ENCODE results near the gene PITPNM2. TPM values are rescaled to one million over a fixed set of nuclear protein-coding genes. Genes with fewer than 3 reads are reported as not detected.

Gene PITPNM2
- total and polyA plus RNA-seq, 9 donors, result 11.1 to 71.8 (median 31.0) TPM

DNA sequence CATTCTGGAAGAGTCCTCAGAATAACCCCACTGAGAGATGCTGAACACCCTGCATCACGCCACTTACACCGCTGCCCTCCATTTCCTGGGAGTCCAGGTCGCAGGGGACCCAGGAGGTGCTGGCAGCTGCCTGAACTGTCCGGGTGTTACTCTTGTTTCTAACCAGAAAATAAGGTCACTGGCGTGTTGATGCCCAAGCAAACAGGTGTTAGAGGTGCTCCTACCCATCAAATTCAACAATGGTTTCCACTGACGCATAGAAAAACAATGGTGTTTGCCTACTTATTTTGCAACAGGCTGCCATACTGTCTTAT is 23.8 kb downstream of the PITPNM2 start:
- Histone ChIP-seq H3K4me3 (no peak overlapping the region), H3K27ac (peak overlapping the region in 1 of 2 donors; percentile 32), H3K27me3 (no peaks in the 10 kb centered on the region), H3K4me1 (ENCODE audit: insufficient read depth) (peaks cover 9% of the 10 kb centered on the region), H3K36me3 (no peaks in the 10 kb centered on the region), H3K9me3 (no peaks in the 10 kb centered on the region)
- WGBS, 3 donors, result 92 to 95% (median 93%) methylated on average over 6 of the region's 6 CpGs
- TF ChIP-seq EP300 (IDR thresholded peaks at IDR 0.05) (no peak), POLR2A (IDR thresholded peaks at IDR 0.05) (no peak)
- TF ChIP-seq, protein P1, sequence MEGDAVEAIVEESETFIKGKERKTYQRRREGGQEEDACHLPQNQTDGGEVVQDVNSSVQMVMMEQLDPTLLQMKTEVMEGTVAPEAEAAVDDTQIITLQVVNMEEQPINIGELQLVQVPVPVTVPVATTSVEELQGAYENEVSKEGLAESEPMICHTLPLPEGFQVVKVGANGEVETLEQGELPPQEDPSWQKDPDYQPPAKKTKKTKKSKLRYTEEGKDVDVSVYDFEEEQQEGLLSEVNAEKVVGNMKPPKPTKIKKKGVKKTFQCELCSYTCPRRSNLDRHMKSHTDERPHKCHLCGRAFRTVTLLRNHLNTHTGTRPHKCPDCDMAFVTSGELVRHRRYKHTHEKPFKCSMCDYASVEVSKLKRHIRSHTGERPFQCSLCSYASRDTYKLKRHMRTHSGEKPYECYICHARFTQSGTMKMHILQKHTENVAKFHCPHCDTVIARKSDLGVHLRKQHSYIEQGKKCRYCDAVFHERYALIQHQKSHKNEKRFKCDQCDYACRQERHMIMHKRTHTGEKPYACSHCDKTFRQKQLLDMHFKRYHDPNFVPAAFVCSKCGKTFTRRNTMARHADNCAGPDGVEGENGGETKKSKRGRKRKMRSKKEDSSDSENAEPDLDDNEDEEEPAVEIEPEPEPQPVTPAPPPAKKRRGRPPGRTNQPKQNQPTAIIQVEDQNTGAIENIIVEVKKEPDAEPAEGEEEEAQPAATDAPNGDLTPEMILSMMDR (IDR thresholded peaks at IDR 0.05), result no peak
- no peak for DNase-seq
- intact Hi-C loops (cut with DNase I), result no loop called here

DNA sequence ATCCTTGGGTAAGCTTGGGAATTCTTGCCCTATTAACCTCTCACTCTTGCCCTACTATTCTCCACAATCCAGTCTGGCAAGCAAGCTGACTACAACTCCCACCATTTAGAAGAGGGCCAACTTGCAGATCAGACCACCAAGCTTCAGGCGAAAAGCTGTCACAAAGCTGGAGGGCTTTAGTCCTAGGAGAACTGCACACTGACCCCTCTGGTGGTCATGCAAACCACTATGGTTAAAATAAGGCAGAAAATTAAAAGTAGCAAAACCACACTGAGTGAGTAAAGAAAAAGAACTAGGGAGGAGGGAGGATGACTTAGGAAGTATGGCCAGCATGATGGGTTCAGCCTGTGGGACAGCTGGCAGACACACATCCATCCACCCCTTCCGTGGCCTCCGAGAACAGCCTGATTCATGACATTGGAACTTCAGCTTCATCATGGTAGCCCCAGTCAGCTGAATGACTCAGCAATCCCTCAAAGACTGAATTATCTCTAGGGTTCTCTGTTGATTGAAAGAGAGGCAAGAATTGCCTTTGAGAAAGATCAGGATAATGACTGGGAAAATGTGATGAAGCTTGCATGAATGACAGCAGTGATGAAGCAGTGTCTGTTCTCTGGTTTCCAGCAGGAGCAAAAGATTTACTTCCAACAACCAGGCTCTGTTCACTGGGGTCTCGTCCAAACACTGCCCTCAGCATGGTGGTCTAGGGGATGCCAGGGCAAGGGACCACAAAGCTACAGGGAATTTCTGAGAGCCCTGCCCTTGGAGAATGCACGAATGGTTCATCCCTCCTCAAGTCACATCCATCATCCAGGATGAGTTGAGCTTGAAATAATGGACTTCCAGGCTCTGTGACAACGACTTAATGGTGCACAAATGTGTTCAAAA is 24.4 kb downstream of the PITPNM2 start:
- Histone ChIP-seq H3K4me3 (no peak overlapping the region), H3K27ac (peak overlapping the region in 1 of 2 donors; percentile 32), H3K36me3 (no peaks in the 10 kb centered on the region), H3K4me1 (ENCODE audit: insufficient read depth) (peaks cover 13% of the 10 kb centered on the region), H3K9me3 (no peaks in the 10 kb centered on the region), H3K27me3 (no peaks in the 10 kb centered on the region)
- 55 to 61% (median 61%) methylated on average over 6 of the region's 6 CpGs for WGBS, 3 donors
- TF ChIP-seq EP300 (IDR thresholded peaks at IDR 0.05), result peak; percentile 7
- TF ChIP-seq, protein P1 (IDR thresholded peaks at IDR 0.05), result no peak
- peak in 4 of 5 donors; percentile 63 to 83 (median 70) for DNase-seq
- intact Hi-C loops (cut with DNase I), result no loop called here

DNA sequence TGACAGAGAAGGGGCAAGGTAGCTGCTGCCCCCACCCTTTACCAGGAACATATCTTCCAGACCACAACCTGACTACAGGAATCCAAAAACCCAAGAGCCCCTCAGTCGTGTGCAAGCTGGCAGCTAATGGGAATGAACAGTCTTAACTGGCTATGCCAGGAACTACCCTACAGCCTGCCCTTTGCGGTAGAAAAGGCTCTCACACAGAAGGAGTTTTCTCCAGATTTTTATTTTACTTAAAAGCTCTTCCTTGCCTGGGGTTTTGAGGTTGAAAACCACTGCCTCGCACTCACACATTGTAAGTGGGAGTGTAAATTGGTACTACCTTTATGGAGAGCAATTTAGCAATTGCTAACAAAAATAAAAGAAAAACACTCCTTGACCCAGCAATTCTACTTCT is 28.3 kb downstream of the PITPNM2 start:
- H3K9me3 ChIP-seq, result no peaks in the 10 kb centered on the region
- H3K27ac ChIP-seq, result peak overlapping the region in 1 of 2 donors; percentile 67
- H3K36me3 ChIP-seq, result no peaks in the 10 kb centered on the region
- no peak for DNase-seq
- H3K4me1 ChIP-seq (ENCODE audit: insufficient read depth), result peaks cover 35% of the 10 kb centered on the region
- no peak overlapping the region for H3K4me3 ChIP-seq
- intact Hi-C loops (cut with DNase I), result no loop called here
- 84 to 92% (median 92%) methylated on average over 3 of the region's 3 CpGs for WGBS, 3 donors
- TF ChIP-seq EP300 (IDR thresholded peaks at IDR 0.05), result no peak
- TF ChIP-seq POLR2A (IDR thresholded peaks at IDR 0.05), result no peak
- TF ChIP-seq, protein P1 (IDR thresholded peaks at IDR 0.05), result no peak
- H3K27me3 ChIP-seq, result no peaks in the 10 kb centered on the region

DNA sequence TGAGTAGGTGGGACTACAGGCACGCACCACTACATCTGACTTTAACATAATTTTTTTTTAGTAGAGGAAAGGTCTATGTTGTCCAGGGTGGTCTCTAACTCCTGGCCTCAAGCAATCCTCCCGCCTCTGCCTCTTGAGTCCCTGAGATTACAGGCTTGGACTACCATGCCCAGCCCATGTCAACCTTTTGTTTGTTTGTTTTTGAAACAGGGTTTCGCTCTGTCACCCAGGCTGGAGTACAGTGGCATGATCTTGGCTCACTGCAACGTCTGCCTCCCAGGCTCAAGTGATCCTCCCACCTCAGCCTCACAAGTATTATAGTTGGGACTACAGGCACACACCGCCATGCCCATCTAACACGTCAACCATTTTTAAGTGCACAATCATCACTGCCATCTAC is 29.2 kb downstream of the PITPNM2 start:
- peaks cover 38% of the 10 kb centered on the region for H3K4me1 ChIP-seq (ENCODE audit: insufficient read depth)
- H3K27me3 ChIP-seq, result no peaks in the 10 kb centered on the region
- intact Hi-C loops (cut with DNase I), result no loop called here
- WGBS, 3 donors, result 89 to 97% (median 91%) methylated on average over 6 of the region's 6 CpGs
- H3K9me3 ChIP-seq, result no peaks in the 10 kb centered on the region
- H3K27ac ChIP-seq, result peak overlapping the region in 1 of 2 donors; percentile 67
- no peak overlapping the region for H3K4me3 ChIP-seq
- no peak for DNase-seq
- no peaks in the 10 kb centered on the region for H3K36me3 ChIP-seq
- TF ChIP-seq EP300 (IDR thresholded peaks at IDR 0.05) (no peak), POLR2A (IDR thresholded peaks at IDR 0.05) (no peak)
- TF ChIP-seq, protein P1 (IDR thresholded peaks at IDR 0.05), result no peak
